ENCODE data around the gene TMEM38A. TPM values are rescaled to one million over a fixed set of nuclear protein-coding genes. Genes with fewer than 3 reads are reported as not detected.
A peak's percentile ranks its signal among the peaks of the same experiment; 100 is the strongest.
"Not testable (repeated sequence)": the region's sequence is repeated elsewhere in the genome, so short reads cannot be mapped to it uniquely, and the experiment has no call there.

Gene TMEM38A
- total and polyA plus RNA-seq, 9 of the 15 experiments (the other 6 are each of a cell fraction or from before 2014, with no cell fraction given) = 0.35 to 2.1 (median 1.2) TPM

- H3K4me3 ChIP-seq; FAIRE-seq; in situ Hi-C loops (cut with MboI); BruUV-seq (replicated peaks); H4K20me1 ChIP-seq (replicated peaks; ENCODE audit: control insufficient read depth, insufficient read depth, low read length); ATAC-seq; H3K9me1 ChIP-seq (ENCODE audit: control insufficient read depth, insufficient read depth, low read length); H3K79me2 ChIP-seq (ENCODE audit: control insufficient read depth, insufficient read depth, low read length); H3K4me1 ChIP-seq (replicated peaks in 1 of 2; ENCODE audit: control insufficient read depth in 2 of 2, insufficient read depth in 2 of 2, low read length in 2 of 2); H2AFZ ChIP-seq (ENCODE audit: low read depth, low read length); intact Hi-C loops (cut with micrococcal nuclease); H3K27me3 ChIP-seq (ENCODE audit: control insufficient read depth in 2 of 2, insufficient read depth in 2 of 2, low read length in 2 of 2); H3K27ac ChIP-seq (ENCODE audit: extremely low read depth, low read depth, low read length); H3K9ac ChIP-seq (ENCODE audit: insufficient read depth in 1 of 2, low read depth in 2 of 2, low read length in 2 of 2); H3K4me2 ChIP-seq (ENCODE audit: insufficient read depth, low read length); H3K9me3 ChIP-seq (replicated peaks; ENCODE audit: control insufficient read depth, insufficient read depth, low read depth, low read length); CTCF ChIA-PET (ENCODE audit: low intra/inter-chr PET ratio); DNase-seq (ENCODE audit: extremely low read depth in 1 of 4, low spot score in 3 of 4); POLR2A ChIA-PET: not testable (repeated sequence)
- H3K36me3 ChIP-seq (ENCODE audit: control insufficient read depth, insufficient read depth, low read length) = peaks cover 89% of the 10 kb centered on the region
- TF ChIP-seq ADNP (tag; IDR thresholded peaks at IDR 0.05) = peak; percentile 37; the same call in 1 of the 2 replicates
- TF ChIP-seq RBM25 (IDR thresholded peaks at IDR 0.05; ENCODE audit: low read depth, low read length, severe bottlenecking) = peak; percentile 96
- 0 out of 2 replicates have a peak, but pooled peaks have one; percentile 29 for TF ChIP-seq BCOR (IDR thresholded peaks at IDR 0.05)
- TF ChIP-seq PTBP1 (IDR thresholded peaks at IDR 0.05; ENCODE audit: low read depth, low read length) = 0 out of 2 replicates have a peak, but pooled peaks have one; percentile 52
- TF ChIP-seq SMARCA5 (IDR thresholded peaks at IDR 0.05) = peak; percentile 94
- peak; percentile 41 for TF ChIP-seq ETV1 (tag; conservative IDR thresholded peaks at IDR 0.05; ENCODE audit: low read depth)
- 88% methylated on average over 8 of the region's 8 CpGs for WGBS (ENCODE audit: insufficient coverage, low coverage, missing lambda C conversion rate)
These were observed 9.3 kb upstream of the TMEM38A start for GRCh38 chr19:16651421-16652188.
